GM12878 (cell line): ENCODE measurements around the gene TMBIM1. TPM values are rescaled to one million over a fixed set of nuclear protein-coding genes. Genes with fewer than 3 reads are reported as not detected.

Experiments used
- ATAC-seq: fragments of 200-7000 bp; cut with Tn5 transposase; 3 replicates; pipeline ENCODE4 v1.9.1; 2020; ENCODE audit warnings: mild to moderate bottlenecking, moderate library complexity
- BruUV-seq: library from RNA; stranded (reverse); fragments of 400-500 nt; replicated peaks from 2 replicates; lab custom pipeline; 2021; lab: Mats Ljungman, UMichigan
- CTCF ChIA-PET: fragments of 300-600 bp; sonication (Branson Sonifier 250); formaldehyde crosslinking; extraction: SDS; loops from one replicate; lab custom pipeline; 2021; ENCODE audit warnings: inconsistent platforms; lab: Yijun Ruan, JAX
- POLR2A ChIA-PET: fragments of 350-600 bp; formaldehyde crosslinking; extraction: SDS; loops from one replicate; lab custom pipeline; 2021; ENCODE audit warnings: inconsistent platforms; lab: Charles Lee
- RAD21 ChIA-PET: fragments of 300-600 bp; sonication (Branson Sonifier 250); formaldehyde crosslinking; loops from one replicate; lab custom pipeline; 2023; ENCODE audit warnings: antibody characterized with exemption; ENCODE audit not compliant: unreplicated experiment; lab: Charles Lee
- SMC1A ChIA-PET: fragments of 300-600 bp; sonication (Branson Sonifier 250); formaldehyde crosslinking; loops from one replicate; lab custom pipeline; 2023; ENCODE audit not compliant: unreplicated experiment, uncharacterized antibody; lab: Charles Lee
- DNase-seq: peaks from one replicate; pipeline ENCODE4 v3.0.0-alpha.2; 2011; ENCODE audit warnings: low read depth, low spot score
- FAIRE-seq: peaks from 3 replicates; lab custom pipeline; 2011; peaks lifted over from hg19 to GRCh38; lab: Jason Lieb, UNC
- H2AFZ ChIP-seq: 2 replicates; pipeline ENCODE4 v1.6.0; 2011; ENCODE audit warnings: low read depth, low read length, control low read depth; ENCODE audit not compliant: control insufficient read depth
- H3K27ac ChIP-seq: 2 replicates; pipeline ENCODE4 v1.5.1; 2011; ENCODE audit warnings: control low read depth; ENCODE audit not compliant: control insufficient read depth, insufficient read depth
- H3K27me3 ChIP-seq, 2 experiments: replicated peaks in 1 of 2; 2 replicates each; pipeline versions ENCODE4 v1.6.0 to v1.6.1; 2011; ENCODE audit warnings: low read length in 1 of 2; ENCODE audit not compliant: control insufficient read depth in 2 of 2, insufficient read depth in 2 of 2
- H3K36me3 ChIP-seq, 2 experiments: 2 replicates each; pipeline ENCODE4 v1.5.1; 2011; ENCODE audit warnings: low read length in 1 of 2; ENCODE audit not compliant: control insufficient read depth in 2 of 2, insufficient read depth in 2 of 2
- H3K4me1 ChIP-seq: 2 replicates; pipeline ENCODE4 v1.6.1; 2011; ENCODE audit warnings: mild to moderate bottlenecking, low read length, moderate library complexity, mixed read lengths; ENCODE audit not compliant: control insufficient read depth, insufficient read depth
- H3K4me2 ChIP-seq: 2 replicates; pipeline ENCODE4 v1.6.0; 2011; ENCODE audit warnings: control low read depth; ENCODE audit not compliant: control insufficient read depth, insufficient read depth
- H3K4me3 ChIP-seq: fragments of 200-600 bp; sonication (generic); 2 replicates; pipeline ENCODE4 v1.5.1; 2016
- H3K79me2 ChIP-seq: 2 replicates; pipeline ENCODE4 v1.6.0; 2011; ENCODE audit warnings: low read length; ENCODE audit not compliant: control insufficient read depth, insufficient read depth
- H3K9ac ChIP-seq: 2 replicates; pipeline ENCODE4 v1.8.0; 2011; ENCODE audit warnings: low read length, control low read depth, mixed read lengths; ENCODE audit not compliant: control insufficient read depth, insufficient read depth
- H3K9me3 ChIP-seq: replicated peaks from 3 replicates; pipeline ENCODE4 v1.5.1; 2011; ENCODE audit warnings: mild to moderate bottlenecking, low read length; ENCODE audit not compliant: control insufficient read depth, insufficient read depth
- H4K20me1 ChIP-seq: 2 replicates; pipeline ENCODE4 v1.6.0; 2011; ENCODE audit not compliant: control insufficient read depth, insufficient read depth
- ATF3 ChIP-seq: IDR thresholded peaks from 2 replicates; pipeline ENCODE4 v1.6.1; 2011; ENCODE audit warnings: low read depth, mild to moderate bottlenecking, low read length, moderate library complexity, borderline replicate concordance; ENCODE audit errors: extremely low read depth
- ATF7 ChIP-seq: fragments of 450-650 bp; IDR thresholded peaks from 2 replicates; pipeline ENCODE4 v1.6.1; 2016; ENCODE audit warnings: low read depth, mild to moderate bottlenecking
- BACH1 ChIP-seq: fragments of 450-650 bp; IDR thresholded peaks from 2 replicates; pipeline ENCODE4 v1.6.1; 2017; ENCODE audit warnings: mild to moderate bottlenecking, borderline replicate concordance
- BHLHE40 ChIP-seq, 2 experiments: fragments of 450-650 bp in 1 of 2; IDR thresholded peaks; 2 replicates each; pipeline ENCODE4 v1.6.1; 2011 to 2017; ENCODE audit warnings: low read depth in 2 of 2, borderline replicate concordance in 1 of 2, improper control_type of control experiment in 1 of 2, low read length in 1 of 2, mild to moderate bottlenecking in 1 of 2
- CREB1 ChIP-seq: IDR thresholded peaks from 2 replicates; pipeline ENCODE4 v1.6.1; 2012; ENCODE audit warnings: low read depth, mild to moderate bottlenecking, inconsistent platforms
- ESRRA ChIP-seq: IDR thresholded peaks from 2 replicates; pipeline ENCODE4 v1.6.1; 2012; ENCODE audit warnings: mild to moderate bottlenecking, low read length, improper control_type of control experiment
- GABPA ChIP-seq: IDR thresholded peaks from 2 replicates; pipeline ENCODE4 v1.6.1; 2014; ENCODE audit warnings: antibody characterized with exemption, low read depth, mild to moderate bottlenecking, inconsistent platforms
- GATAD2B ChIP-seq: fragments of 450-650 bp; conservative IDR thresholded peaks from 2 replicates; pipeline ENCODE4 v1.6.1; 2017; ENCODE audit warnings: low read depth, mild to moderate bottlenecking, moderate library complexity
- HCFC1 ChIP-seq: fragments of 150-350 bp; IDR thresholded peaks from 2 replicates; pipeline ENCODE4 v1.6.1; 2014; ENCODE audit warnings: low read length
- MEF2B ChIP-seq: fragments of 450-650 bp; IDR thresholded peaks from 2 replicates; pipeline ENCODE4 v1.6.1; 2018; ENCODE audit warnings: mild to moderate bottlenecking, moderate library complexity; ENCODE audit not compliant: partially characterized antibody, poor library complexity, severe bottlenecking
- MXI1 ChIP-seq: fragments of 150-350 bp; IDR thresholded peaks from 2 replicates; pipeline ENCODE4 v1.6.1; 2011; ENCODE audit warnings: low read depth, mild to moderate bottlenecking, inconsistent platforms, low read length, improper control_type of control experiment
- MYB ChIP-seq: fragments of 150-350 bp; IDR thresholded peaks from 2 replicates; pipeline ENCODE4 v1.6.1; 2014; ENCODE audit warnings: mild to moderate bottlenecking, low read depth, low read length, borderline replicate concordance
- NBN ChIP-seq: fragments of 450-650 bp; IDR thresholded peaks from 2 replicates; pipeline ENCODE4 v1.6.1; 2016
- NR2C2 ChIP-seq: IDR thresholded peaks from 2 replicates; pipeline ENCODE4 v1.6.1; 2011; ENCODE audit warnings: borderline replicate concordance, low read depth; ENCODE audit not compliant: control insufficient read depth, insufficient read length
- RAD51 ChIP-seq: fragments of 450-650 bp; IDR thresholded peaks from 2 replicates; pipeline ENCODE4 v1.6.1; 2016; ENCODE audit warnings: moderate library complexity, mild to moderate bottlenecking, inconsistent platforms
- SIX5 ChIP-seq: IDR thresholded peaks from 2 replicates; pipeline ENCODE4 v1.6.1; 2011; ENCODE audit warnings: mild to moderate bottlenecking, low read depth, low read length, moderate library complexity; ENCODE audit not compliant: severe bottlenecking
- STAT1 ChIP-seq: fragments of 450-650 bp; conservative IDR thresholded peaks from 2 replicates; pipeline ENCODE4 v1.6.1; 2014; ENCODE audit warnings: antibody characterized with exemption, mild to moderate bottlenecking
- TBL1XR1 ChIP-seq: IDR thresholded peaks from 2 replicates; pipeline ENCODE4 v1.6.1; 2012; ENCODE audit warnings: low read depth, low read length, improper control_type of control experiment
- ZNF274 ChIP-seq: IDR thresholded peaks from one replicate; pipeline ENCODE4 v1.8.0; 2011; ENCODE audit not compliant: insufficient read length, insufficient read depth
- WGBS: methylation state at CpG from one replicate; pipeline ENCODE4 v1.1.6; 2016; ENCODE audit warnings: low lambda C conversion rate; ENCODE audit not compliant: insufficient replicate concordance, insufficient coverage; ENCODE audit errors: missing lambda C conversion rate; 5-methylcytosine and 5-hydroxymethylcytosine counted together
- in situ Hi-C: fragments of 300-500 bp; cut with MboI; formaldehyde crosslinking; loops from 9 replicates; pipeline ENCODE4 v1.14.3; 2018; ENCODE audit warnings: mixed read lengths
- intact Hi-C: fragments of 100-400 bp; cut with micrococcal nuclease; formaldehyde crosslinking; loops from one replicate; pipeline ENCODE4 v1.14.2; 2022; ENCODE audit not compliant: unreplicated experiment
- polyA plus RNA-seq, 11 experiments: library from polyadenylated mRNA; depleted of rRNA in 4 of 11; unstranded in 6 of 11; stranded (reverse) in 5 of 11; fragments of >200 nt; fragmentation: Nextera tagmentation in 4 of 11; fragmentation: Illumina TruSeq in 1 of 11; extraction: Ambion mirVana in 4 of 11; extraction: Trizol in 1 of 11; gene quantifications; 1 replicate in 1 of 11; 2 replicates in 10 of 11; pipeline versions ENCODE4 v1.2.1 to v1.2.3, GENCODE V29; 2011 to 2016; ENCODE audit warnings: inconsistent platforms in 2 of 11, missing spikeins in 2 of 11, low read depth in 1 of 11
- total RNA-seq, 4 experiments: library from RNA; depleted of rRNA in 3 of 4; stranded (reverse); fragments of >200 nt in 3 of 4; fragmentation: Illumina TruSeq in 1 of 4; extraction: Trizol in 1 of 4; gene quantifications; 2 replicates each; pipeline versions ENCODE4 v1.2.1 to v1.2.3, GENCODE V29; 2013 to 2021
- TF ChIP-seq, protein P1 (sequence below): fragments of 450-650 bp; IDR thresholded peaks from 2 replicates; pipeline ENCODE4 v1.6.1; 2017; ENCODE audit warnings: mild to moderate bottlenecking, moderate library complexity

The TMBIM1 gene
- total and polyA plus RNA-seq, 10 of the 15 experiments (the other 5 are each of a cell fraction or from before 2014, with no cell fraction given): 6.1 to 38.3 (median 26.2) TPM

DNA sequence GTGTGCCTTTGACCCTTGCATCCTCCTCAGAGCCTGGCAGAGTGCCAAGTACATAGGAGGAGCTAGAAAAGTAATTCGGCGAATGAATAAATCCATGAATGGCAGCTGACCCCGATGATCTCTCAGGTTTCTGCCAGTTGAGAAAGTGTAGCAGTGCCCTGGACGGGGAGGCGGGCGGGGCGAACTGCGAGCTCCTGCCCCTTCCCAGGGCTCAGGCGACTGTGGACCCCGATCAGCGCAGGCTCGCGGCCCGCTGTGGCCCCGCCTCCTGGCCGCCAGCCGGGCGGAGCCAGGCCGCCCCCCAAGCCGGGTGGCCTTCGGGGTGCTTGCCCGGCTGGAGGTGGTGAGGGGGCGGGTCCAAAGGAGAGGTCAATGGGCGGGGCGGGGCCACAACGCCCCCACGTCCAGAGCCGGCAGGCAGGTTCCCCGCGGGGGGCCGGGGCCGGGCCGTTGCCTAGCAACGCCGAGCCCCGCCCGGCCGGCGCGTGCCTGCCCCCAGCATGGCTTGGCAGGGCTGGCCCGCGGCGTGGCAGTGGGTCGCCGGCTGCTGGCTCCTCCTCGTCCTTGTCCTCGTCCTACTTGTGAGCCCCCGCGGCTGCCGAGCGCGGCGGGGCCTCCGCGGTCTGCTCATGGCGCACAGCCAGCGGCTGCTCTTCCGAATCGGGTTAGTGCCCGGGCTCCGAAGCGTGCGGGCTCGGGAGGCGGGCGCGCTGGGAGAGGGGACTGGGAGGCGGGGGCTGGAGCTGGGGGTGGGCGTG lies 30.6 kb upstream of the TMBIM1 start:
- intact Hi-C loops: loop anchor here (5.0 kb wide), 1 partner anchor 34 kb away; the partner anchor contains the start of gene CATIP
- Histone ChIP-seq H4K20me1 (no peaks in the 10 kb centered on the region), H3K27me3 (no peaks in the 10 kb centered on the region), H3K36me3 (no peaks in the 10 kb centered on the region), H3K79me2 (no peaks in the 10 kb centered on the region; the same call in 1 of the 2 replicates), H3K27ac (no peak overlapping the region), H3K4me2 (peak overlapping the region; percentile 78), H3K4me1 (peaks cover 13% of the 10 kb centered on the region), H3K4me3 (peak overlapping the region; percentile 69), H3K9me3 (no peaks in the 10 kb centered on the region), H3K9ac (peak overlapping the region; percentile 7; the same call in 1 of the 2 replicates), H2AFZ (peak overlapping the region; percentile 78)
- ChIA-PET POLR2A (interaction anchor here (0.9 to 2.3 kb wide), 3 partner anchors 9 to 36 kb away, joined by 4 to 17 read pairs (median 4); no protein-coding TSS in a partner anchor), CTCF (interaction anchor here (0.5 to 4.3 kb wide), 7 partner anchors 9 to 51 kb away, joined by 3 to 15 read pairs (median 8); partner anchors contain the start of gene CATIP), SMC1A (interaction anchor here (0.6 to 2.4 kb wide), 6 partner anchors 8 to 71 kb away, joined by 3 to 9 read pairs (median 4); no protein-coding TSS in a partner anchor), RAD21 (interaction anchor here (1.0 to 1.2 kb wide), 2 partner anchors 33 to 73 kb away, joined by 4 read pairs; no protein-coding TSS in a partner anchor)
- in situ Hi-C loops: no loop called here
- DNase-seq: no peak
- BruUV-seq: no TSS peak
- peak; percentile 87 for ATAC-seq
- 10% methylated on average over 39 of the region's 69 CpGs for WGBS
- no peak for FAIRE-seq
- TF ChIP-seq MEF2B (no peak), HCFC1 (no peak), BACH1 (peak; percentile 62; the same call in 1 of the 2 replicates), ATF3 (no peak), MYB (no peak), BHLHE40 (IDR thresholded peaks at IDR 0.05; ENCODE audit: borderline replicate concordance in 1 of 2, low read depth in 2 of 2, low read length in 1 of 2) (peak; percentile 82 to 97; a peak in 3 of 4 replicates), STAT1 (no peak), MXI1 (peak; percentile 81), ESRRA (no peak), ZNF274 (no peak), RAD51 (no peak), CREB1 (no peak), TBL1XR1 (no peak), NBN (no peak), ATF7 (no peak), NR2C2 (no peak), SIX5 (no peak), GATAD2B (peak; percentile 70), GABPA (no peak)
- TF ChIP-seq, protein P1, sequence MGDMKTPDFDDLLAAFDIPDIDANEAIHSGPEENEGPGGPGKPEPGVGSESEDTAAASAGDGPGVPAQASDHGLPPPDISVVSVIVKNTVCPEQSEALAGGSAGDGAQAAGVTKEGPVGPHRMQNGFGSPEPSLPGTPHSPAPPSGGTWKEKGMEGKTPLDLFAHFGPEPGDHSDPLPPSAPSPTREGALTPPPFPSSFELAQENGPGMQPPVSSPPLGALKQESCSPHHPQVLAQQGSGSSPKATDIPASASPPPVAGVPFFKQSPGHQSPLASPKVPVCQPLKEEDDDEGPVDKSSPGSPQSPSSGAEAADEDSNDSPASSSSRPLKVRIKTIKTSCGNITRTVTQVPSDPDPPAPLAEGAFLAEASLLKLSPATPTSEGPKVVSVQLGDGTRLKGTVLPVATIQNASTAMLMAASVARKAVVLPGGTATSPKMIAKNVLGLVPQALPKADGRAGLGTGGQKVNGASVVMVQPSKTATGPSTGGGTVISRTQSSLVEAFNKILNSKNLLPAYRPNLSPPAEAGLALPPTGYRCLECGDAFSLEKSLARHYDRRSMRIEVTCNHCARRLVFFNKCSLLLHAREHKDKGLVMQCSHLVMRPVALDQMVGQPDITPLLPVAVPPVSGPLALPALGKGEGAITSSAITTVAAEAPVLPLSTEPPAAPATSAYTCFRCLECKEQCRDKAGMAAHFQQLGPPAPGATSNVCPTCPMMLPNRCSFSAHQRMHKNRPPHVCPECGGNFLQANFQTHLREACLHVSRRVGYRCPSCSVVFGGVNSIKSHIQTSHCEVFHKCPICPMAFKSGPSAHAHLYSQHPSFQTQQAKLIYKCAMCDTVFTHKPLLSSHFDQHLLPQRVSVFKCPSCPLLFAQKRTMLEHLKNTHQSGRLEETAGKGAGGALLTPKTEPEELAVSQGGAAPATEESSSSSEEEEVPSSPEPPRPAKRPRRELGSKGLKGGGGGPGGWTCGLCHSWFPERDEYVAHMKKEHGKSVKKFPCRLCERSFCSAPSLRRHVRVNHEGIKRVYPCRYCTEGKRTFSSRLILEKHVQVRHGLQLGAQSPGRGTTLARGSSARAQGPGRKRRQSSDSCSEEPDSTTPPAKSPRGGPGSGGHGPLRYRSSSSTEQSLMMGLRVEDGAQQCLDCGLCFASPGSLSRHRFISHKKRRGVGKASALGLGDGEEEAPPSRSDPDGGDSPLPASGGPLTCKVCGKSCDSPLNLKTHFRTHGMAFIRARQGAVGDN: peak; percentile 57; the same call in 1 of the 2 replicates
